Effector memory CD4-positive, alpha-beta T cell (primary cell): ENCODE results near the gene NFATC4.
A peak's percentile ranks its signal among the peaks of the same experiment; 100 is the strongest.

Experiments used
- DNase-seq, 3 donors: peaks; one replicate each; pipeline ENCODE4 v3.0.0-alpha.2; 2020
- H3K27ac ChIP-seq: 2 replicates; pipeline ENCODE4 v1.7.0; 2013; ENCODE audit warnings: mild to moderate bottlenecking, low read length, moderate library complexity; ENCODE audit not compliant: insufficient read depth, poor library complexity, severe bottlenecking
- H3K27me3 ChIP-seq: replicated peaks from 2 replicates; pipeline ENCODE4 v1.7.0; 2013; ENCODE audit warnings: mild to moderate bottlenecking, low read length; ENCODE audit not compliant: insufficient read depth, control insufficient read depth, poor library complexity, severe bottlenecking
- H3K36me3 ChIP-seq: 2 replicates; pipeline ENCODE4 v1.7.0; 2013; ENCODE audit warnings: mild to moderate bottlenecking, low read length, moderate library complexity; ENCODE audit not compliant: control insufficient read depth, insufficient read depth
- H3K4me1 ChIP-seq: 2 replicates; pipeline ENCODE4 v1.7.0; 2013; ENCODE audit warnings: low read length, mild to moderate bottlenecking; ENCODE audit not compliant: control insufficient read depth, insufficient read depth, poor library complexity, severe bottlenecking
- H3K4me3 ChIP-seq: 2 replicates; pipeline ENCODE4 v1.7.0; 2013; ENCODE audit warnings: low read length, low read depth, mild to moderate bottlenecking; ENCODE audit not compliant: insufficient read depth, poor library complexity, severe bottlenecking
- H3K9me3 ChIP-seq: 2 replicates; pipeline ENCODE4 v1.7.0; 2013; ENCODE audit warnings: mild to moderate bottlenecking, low read length, moderate library complexity; ENCODE audit not compliant: control insufficient read depth

Gene NFATC4

GRCh38 chr14:24398653-24399446 lies 30.9 kb downstream of the NFATC4 start, which contains the start of gene NYNRIN:
NYNRIN (plus strand) TSS chr14:24399003; CDS start chr14:24399247, 244 bp downstream.
- peak in 2 of 3 donors; percentile 15 to 28 for DNase-seq
- Histone ChIP-seq H3K4me3 (peak within 1 kb of the TSS; percentile 52), H3K36me3 (no peaks in the 10 kb centered on the region), H3K9me3 (no peaks in the 10 kb centered on the region), H3K27me3 (no peaks in the 10 kb centered on the region), H3K27ac (no peak within 1 kb of the TSS), H3K4me1 (peaks cover 6% of the 10 kb centered on the region)

GRCh38 chr14:24399447-24399822 lies 31.5 kb downstream of the NFATC4 start:
- H3K27ac ChIP-seq, result no peak overlapping the region
- no peaks in the 10 kb centered on the region for H3K9me3 ChIP-seq
- DNase-seq, result no peak
- no peaks in the 10 kb centered on the region for H3K36me3 ChIP-seq
- H3K4me1 ChIP-seq, result peaks cover 6% of the 10 kb centered on the region
- peak overlapping the region; percentile 52 for H3K4me3 ChIP-seq
- H3K27me3 ChIP-seq, result no peaks in the 10 kb centered on the region

GRCh38 chr14:24399999-24400718 lies 32.2 kb downstream of the NFATC4 start:
- peaks cover 6% of the 10 kb centered on the region for H3K4me1 ChIP-seq
- H3K9me3 ChIP-seq, result no peaks in the 10 kb centered on the region
- no peaks in the 10 kb centered on the region for H3K36me3 ChIP-seq
- H3K27me3 ChIP-seq, result no peaks in the 10 kb centered on the region
- H3K4me3 ChIP-seq, result no peak overlapping the region
- DNase-seq, result no peak
- no peak overlapping the region for H3K27ac ChIP-seq

- no peaks in the 10 kb centered on the region for H3K9me3 ChIP-seq
- H3K36me3 ChIP-seq, result no peaks in the 10 kb centered on the region
- no peak overlapping the region for H3K4me3 ChIP-seq
- H3K27me3 ChIP-seq, result no peaks in the 10 kb centered on the region
- no peak for DNase-seq
- no peak overlapping the region for H3K27ac ChIP-seq
- H3K4me1 ChIP-seq, result peaks cover 6% of the 10 kb centered on the region
These were observed 34.1 kb downstream of the NFATC4 start for GRCh38 chr14:24401810-24402702.

GRCh38 chr14:24403294-24403998 lies 35.5 kb downstream of the NFATC4 start:
- DNase-seq, result no peak
- no peaks in the 10 kb centered on the region for H3K36me3 ChIP-seq
- no peaks in the 10 kb centered on the region for H3K9me3 ChIP-seq
- H3K4me3 ChIP-seq, result no peak overlapping the region
- no peak overlapping the region for H3K27ac ChIP-seq
- peaks cover 6% of the 10 kb centered on the region for H3K4me1 ChIP-seq
- H3K27me3 ChIP-seq, result no peaks in the 10 kb centered on the region

- H3K9me3 ChIP-seq, result no peaks in the 10 kb centered on the region
- H3K27me3 ChIP-seq, result no peaks in the 10 kb centered on the region
- H3K4me1 ChIP-seq, result no peaks in the 10 kb centered on the region
- DNase-seq, result no peak
- no peak overlapping the region for H3K4me3 ChIP-seq
- no peaks in the 10 kb centered on the region for H3K36me3 ChIP-seq
- no peak overlapping the region for H3K27ac ChIP-seq
These were observed 36.8 kb downstream of the NFATC4 start for GRCh38 chr14:24404814-24405213.

- Histone ChIP-seq H3K9me3 (no peaks in the 10 kb centered on the region), H3K27ac (no peak overlapping the region), H3K4me1 (no peaks in the 10 kb centered on the region), H3K36me3 (no peaks in the 10 kb centered on the region), H3K4me3 (no peak overlapping the region), H3K27me3 (no peaks in the 10 kb centered on the region)
- no peak for DNase-seq
These were observed 38.4 kb downstream of the NFATC4 start for GRCh38 chr14:24406416-24406815.

DNA sequence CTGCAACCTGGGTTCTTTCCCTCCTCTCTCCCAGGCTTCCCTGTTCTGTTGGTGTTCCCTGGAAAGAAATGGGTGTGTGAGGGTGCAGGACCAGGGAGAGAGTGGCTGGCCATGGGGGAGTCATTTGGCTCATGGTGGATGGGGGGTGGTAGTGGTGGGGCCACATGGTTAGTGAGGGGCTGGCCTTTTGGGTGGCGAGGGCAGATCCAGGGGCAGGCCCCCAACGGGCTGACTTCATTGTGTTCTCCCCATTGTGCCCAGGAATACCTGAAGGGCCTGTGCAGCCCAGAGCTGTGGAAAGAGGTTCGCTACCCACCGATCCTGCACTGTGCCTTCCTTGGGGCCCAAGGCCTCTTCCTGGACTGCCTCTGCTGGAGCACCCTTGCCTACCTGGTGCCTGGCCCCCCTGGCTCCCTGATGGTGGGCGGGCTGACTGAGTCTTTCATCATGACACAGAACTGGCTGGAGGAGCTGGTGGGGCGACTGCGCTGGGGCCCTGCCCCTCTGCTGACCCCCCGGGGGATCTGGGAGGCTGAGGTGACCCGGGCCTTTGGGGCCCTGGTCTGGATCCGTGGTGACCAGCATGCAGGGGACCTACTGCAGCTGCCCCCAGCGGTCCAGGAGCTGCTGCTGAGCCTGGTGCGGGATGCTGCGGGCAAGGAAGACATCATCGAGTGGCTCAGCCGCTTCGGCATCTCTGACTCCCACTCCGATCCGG lies 39.8 kb downstream of the NFATC4 start:
- H3K9me3 ChIP-seq, result no peaks in the 10 kb centered on the region
- no peak overlapping the region for H3K27ac ChIP-seq
- no peaks in the 10 kb centered on the region for H3K36me3 ChIP-seq
- H3K27me3 ChIP-seq, result no peaks in the 10 kb centered on the region
- no peak for DNase-seq
- no peaks in the 10 kb centered on the region for H3K4me1 ChIP-seq
- no peak overlapping the region for H3K4me3 ChIP-seq

- no peaks in the 10 kb centered on the region for H3K27me3 ChIP-seq
- no peak overlapping the region for H3K4me3 ChIP-seq
- no peaks in the 10 kb centered on the region for H3K4me1 ChIP-seq
- H3K9me3 ChIP-seq, result no peaks in the 10 kb centered on the region
- no peak overlapping the region for H3K27ac ChIP-seq
- H3K36me3 ChIP-seq, result no peaks in the 10 kb centered on the region
- DNase-seq, result no peak
These were observed 40.8 kb downstream of the NFATC4 start for GRCh38 chr14:24408764-24409163.
